Urinary bladder (tissue), 4 donors: ENCODE data around the gene MSRB3. TPM values are rescaled to one million over a fixed set of nuclear protein-coding genes. Genes with fewer than 3 reads are reported as not detected.

ENCODE experiments used
- DNase-seq: peaks from one replicate; pipeline ENCODE4 v3.0.0-alpha.2; 2015; ENCODE audit errors: extremely low spot score
- H3K27ac ChIP-seq: one replicate; pipeline ENCODE4 v1.5.1; 2013; ENCODE audit warnings: low read depth, mild to moderate bottlenecking, moderate library complexity
- H3K36me3 ChIP-seq: one replicate; pipeline ENCODE4 v1.6.1; 2013; ENCODE audit warnings: mild to moderate bottlenecking, moderate library complexity; ENCODE audit not compliant: insufficient read depth
- H3K4me1 ChIP-seq: one replicate; pipeline ENCODE4 v1.6.1; 2013; ENCODE audit warnings: mild to moderate bottlenecking, moderate library complexity; ENCODE audit not compliant: insufficient read depth
- H3K4me3 ChIP-seq: one replicate; pipeline ENCODE4 v1.5.1; 2013; ENCODE audit warnings: low read depth, low read length
- WGBS: extraction: QIAGEN DNeasy Blood & Tissue Kit; methylation state at CpG from one replicate; pipeline ENCODE4 v1.1.7; 2013; 5-methylcytosine and 5-hydroxymethylcytosine counted together
- polyA plus RNA-seq: library from polyadenylated mRNA; stranded (reverse); fragments of 200-250 nt; gene quantifications from one replicate; pipeline ENCODE4 v1.2.3, GENCODE V29; 2013
- total RNA-seq: library from RNA; depleted of rRNA; stranded (reverse); fragments of >200 nt; gene quantifications from one replicate; pipeline ENCODE4 v1.2.3, GENCODE V29; 2014
- donor health status: healthy with polysubstance abuse.
- donor health status: healthy.

MSRB3 gene
- total and polyA plus RNA-seq, 2 donors, result 143 to 158 TPM

GRCh38 chr12:65497660-65498059 is 219.2 kb downstream of the MSRB3 start:
- WGBS, result 90% methylated on average over 4 of the region's 4 CpGs
- no peaks in the 10 kb centered on the region for H3K4me1 ChIP-seq
- no peak overlapping the region for H3K4me3 ChIP-seq
- H3K36me3 ChIP-seq, result no peaks in the 10 kb centered on the region
- no peak overlapping the region for H3K27ac ChIP-seq
- DNase-seq, result no peak

GRCh38 chr12:65499167-65499566 is 220.7 kb downstream of the MSRB3 start:
- Histone ChIP-seq H3K27ac (no peak overlapping the region), H3K4me3 (no peak overlapping the region), H3K4me1 (no peaks in the 10 kb centered on the region), H3K36me3 (no peaks in the 10 kb centered on the region)
- WGBS, result 98% methylated on average over 7 of the region's 7 CpGs
- no peak for DNase-seq

GRCh38 chr12:65500091-65500900 is 221.8 kb downstream of the MSRB3 start:
- no peak for DNase-seq
- H3K27ac ChIP-seq, result no peak overlapping the region
- no peak overlapping the region for H3K4me3 ChIP-seq
- H3K36me3 ChIP-seq, result no peaks in the 10 kb centered on the region
- 53% methylated on average over 7 of the region's 7 CpGs for WGBS
- no peaks in the 10 kb centered on the region for H3K4me1 ChIP-seq

GRCh38 chr12:65501093-65501621 is 222.7 kb downstream of the MSRB3 start:
- peak; percentile 32 for DNase-seq
- Histone ChIP-seq H3K4me1 (no peaks in the 10 kb centered on the region), H3K36me3 (no peaks in the 10 kb centered on the region), H3K4me3 (no peak overlapping the region), H3K27ac (no peak overlapping the region)
- 34% methylated on average over 6 of the region's 6 CpGs for WGBS

GRCh38 chr12:65501935-65502334 is 223.5 kb downstream of the MSRB3 start:
- H3K27ac ChIP-seq, result no peak overlapping the region
- no peak for DNase-seq
- 85% methylated on average over 5 of the region's 5 CpGs for WGBS
- H3K4me1 ChIP-seq, result no peaks in the 10 kb centered on the region
- H3K36me3 ChIP-seq, result no peaks in the 10 kb centered on the region
- H3K4me3 ChIP-seq, result no peak overlapping the region

- 90% methylated on average over 1 of the region's 1 CpG for WGBS
- Histone ChIP-seq H3K4me1 (no peaks in the 10 kb centered on the region), H3K36me3 (no peaks in the 10 kb centered on the region), H3K4me3 (no peak overlapping the region), H3K27ac (no peak overlapping the region)
- no peak for DNase-seq
Observed at GRCh38 chr12:65504417-65504816, 225.9 kb downstream of the MSRB3 start.

GRCh38 chr12:65505386-65506121 is 227.1 kb downstream of the MSRB3 start:
- Histone ChIP-seq H3K4me1 (no peaks in the 10 kb centered on the region), H3K4me3 (no peak overlapping the region), H3K27ac (no peak overlapping the region), H3K36me3 (no peaks in the 10 kb centered on the region)
- no peak for DNase-seq
- WGBS, result 90% methylated on average over 12 of the region's 12 CpGs

- no peak overlapping the region for H3K27ac ChIP-seq
- DNase-seq, result no peak
- WGBS, result 85% methylated on average over 10 of the region's 10 CpGs
- H3K36me3 ChIP-seq, result no peaks in the 10 kb centered on the region
- H3K4me3 ChIP-seq, result no peak overlapping the region
- no peaks in the 10 kb centered on the region for H3K4me1 ChIP-seq
Observed at GRCh38 chr12:65508276-65509035, 230.0 kb downstream of the MSRB3 start.

GRCh38 chr12:65510007-65510406 is 231.5 kb downstream of the MSRB3 start:
- no peak overlapping the region for H3K27ac ChIP-seq
- WGBS, result 63% methylated on average over 3 of the region's 3 CpGs

GRCh38 chr12:65510584-65511050 is 232.1 kb downstream of the MSRB3 start:
- Histone ChIP-seq H3K36me3 (no peaks in the 10 kb centered on the region), H3K4me3 (no peak overlapping the region), H3K4me1 (no peaks in the 10 kb centered on the region), H3K27ac (no peak overlapping the region)
- DNase-seq, result no peak
- 53% methylated on average over 17 of the region's 17 CpGs for WGBS

More at GRCh38 chr12:65510007-65510406, 231.5 kb downstream of the MSRB3 start:
- Histone ChIP-seq H3K4me3 (no peak overlapping the region), H3K4me1 (no peaks in the 10 kb centered on the region), H3K36me3 (no peaks in the 10 kb centered on the region)
- DNase-seq, result no peak

GRCh38 chr12:65511134-65511834 is 232.8 kb downstream of the MSRB3 start:
- 65% methylated on average over 11 of the region's 11 CpGs for WGBS
- Histone ChIP-seq H3K36me3 (no peaks in the 10 kb centered on the region), H3K27ac (no peak overlapping the region), H3K4me3 (no peak overlapping the region), H3K4me1 (no peaks in the 10 kb centered on the region)
- peak; percentile 45 for DNase-seq

GRCh38 chr12:65511912-65512311 is 233.4 kb downstream of the MSRB3 start:
- WGBS, result 78% methylated on average over 3 of the region's 3 CpGs
- DNase-seq, result no peak
- H3K4me3 ChIP-seq, result no peak overlapping the region
- H3K4me1 ChIP-seq, result no peaks in the 10 kb centered on the region
- no peak overlapping the region for H3K27ac ChIP-seq
- H3K36me3 ChIP-seq, result no peaks in the 10 kb centered on the region
